ENCODE data around the gene CDIP1. TPM values are rescaled to one million over a fixed set of nuclear protein-coding genes. Genes with fewer than 3 reads are reported as not detected.

The CDIP1 gene
- total RNA-seq, 1 donor from 2014 or later: 7.4 TPM

DNA sequence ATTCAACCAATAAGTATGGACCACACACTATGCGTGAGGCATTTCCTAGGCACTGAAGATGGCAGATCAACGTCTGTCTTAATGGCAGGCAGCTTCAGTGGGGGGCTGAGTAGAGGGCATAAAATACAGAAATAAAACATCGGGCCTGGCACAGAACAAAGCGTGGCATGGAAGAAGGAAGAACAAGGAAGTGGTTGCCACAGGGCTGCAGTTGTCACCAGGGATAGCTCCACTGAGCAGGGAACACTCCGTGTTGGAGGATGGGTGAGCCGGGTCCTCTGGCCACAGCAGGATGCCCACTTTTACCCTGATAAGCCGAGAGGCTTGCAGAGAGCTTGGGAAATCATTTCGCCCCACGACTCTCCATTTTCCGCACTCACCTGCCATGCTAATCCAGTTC, 6.3 kb downstream of the CDIP1 start:
- FAIRE-seq (no peak), DNase-seq (ENCODE audit: low read depth) (no peak)
- Histone ChIP-seq H3K27me3 (ENCODE audit: control insufficient read depth, insufficient read depth, low read length) (no peaks in the 10 kb centered on the region), H3K36me3 (ENCODE audit: control insufficient read depth, insufficient read depth, low read length) (no peaks in the 10 kb centered on the region), H3K4me3 (ENCODE audit: low read depth, low read length) (no peak overlapping the region)
- TF ChIP-seq, protein P1, sequence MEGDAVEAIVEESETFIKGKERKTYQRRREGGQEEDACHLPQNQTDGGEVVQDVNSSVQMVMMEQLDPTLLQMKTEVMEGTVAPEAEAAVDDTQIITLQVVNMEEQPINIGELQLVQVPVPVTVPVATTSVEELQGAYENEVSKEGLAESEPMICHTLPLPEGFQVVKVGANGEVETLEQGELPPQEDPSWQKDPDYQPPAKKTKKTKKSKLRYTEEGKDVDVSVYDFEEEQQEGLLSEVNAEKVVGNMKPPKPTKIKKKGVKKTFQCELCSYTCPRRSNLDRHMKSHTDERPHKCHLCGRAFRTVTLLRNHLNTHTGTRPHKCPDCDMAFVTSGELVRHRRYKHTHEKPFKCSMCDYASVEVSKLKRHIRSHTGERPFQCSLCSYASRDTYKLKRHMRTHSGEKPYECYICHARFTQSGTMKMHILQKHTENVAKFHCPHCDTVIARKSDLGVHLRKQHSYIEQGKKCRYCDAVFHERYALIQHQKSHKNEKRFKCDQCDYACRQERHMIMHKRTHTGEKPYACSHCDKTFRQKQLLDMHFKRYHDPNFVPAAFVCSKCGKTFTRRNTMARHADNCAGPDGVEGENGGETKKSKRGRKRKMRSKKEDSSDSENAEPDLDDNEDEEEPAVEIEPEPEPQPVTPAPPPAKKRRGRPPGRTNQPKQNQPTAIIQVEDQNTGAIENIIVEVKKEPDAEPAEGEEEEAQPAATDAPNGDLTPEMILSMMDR (IDR thresholded peaks at IDR 0.05; ENCODE audit: insufficient read depth, low read length, severe bottlenecking): no peak

DNA sequence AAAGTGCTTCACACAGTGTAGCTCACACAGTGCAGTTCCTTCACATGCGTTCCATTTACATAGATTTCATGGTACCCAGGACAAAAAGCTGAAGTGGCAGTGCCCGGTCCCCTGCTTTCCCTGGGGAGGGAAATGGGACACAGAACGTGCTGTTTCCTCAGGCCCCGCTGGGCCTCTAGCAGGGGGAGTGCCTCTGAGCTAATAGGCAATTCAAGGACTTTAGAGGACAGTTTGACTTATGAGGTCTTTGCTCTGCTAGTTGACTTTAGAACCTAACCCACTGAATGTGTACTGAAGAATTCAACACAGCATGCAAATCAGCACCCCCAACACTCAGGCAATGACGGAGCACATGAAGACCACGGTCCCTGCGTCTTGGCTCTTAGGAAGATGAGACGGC, 6.8 kb downstream of the CDIP1 start:
- Histone ChIP-seq H3K36me3 (ENCODE audit: control insufficient read depth, insufficient read depth, low read length) (no peaks in the 10 kb centered on the region), H3K4me3 (ENCODE audit: low read depth, low read length) (no peak overlapping the region), H3K27me3 (ENCODE audit: control insufficient read depth, insufficient read depth, low read length) (no peaks in the 10 kb centered on the region)
- TF ChIP-seq, protein P1 (IDR thresholded peaks at IDR 0.05; ENCODE audit: insufficient read depth, low read length, severe bottlenecking): no peak
- no peak for DNase-seq (ENCODE audit: low read depth)
- no peak for FAIRE-seq

DNA sequence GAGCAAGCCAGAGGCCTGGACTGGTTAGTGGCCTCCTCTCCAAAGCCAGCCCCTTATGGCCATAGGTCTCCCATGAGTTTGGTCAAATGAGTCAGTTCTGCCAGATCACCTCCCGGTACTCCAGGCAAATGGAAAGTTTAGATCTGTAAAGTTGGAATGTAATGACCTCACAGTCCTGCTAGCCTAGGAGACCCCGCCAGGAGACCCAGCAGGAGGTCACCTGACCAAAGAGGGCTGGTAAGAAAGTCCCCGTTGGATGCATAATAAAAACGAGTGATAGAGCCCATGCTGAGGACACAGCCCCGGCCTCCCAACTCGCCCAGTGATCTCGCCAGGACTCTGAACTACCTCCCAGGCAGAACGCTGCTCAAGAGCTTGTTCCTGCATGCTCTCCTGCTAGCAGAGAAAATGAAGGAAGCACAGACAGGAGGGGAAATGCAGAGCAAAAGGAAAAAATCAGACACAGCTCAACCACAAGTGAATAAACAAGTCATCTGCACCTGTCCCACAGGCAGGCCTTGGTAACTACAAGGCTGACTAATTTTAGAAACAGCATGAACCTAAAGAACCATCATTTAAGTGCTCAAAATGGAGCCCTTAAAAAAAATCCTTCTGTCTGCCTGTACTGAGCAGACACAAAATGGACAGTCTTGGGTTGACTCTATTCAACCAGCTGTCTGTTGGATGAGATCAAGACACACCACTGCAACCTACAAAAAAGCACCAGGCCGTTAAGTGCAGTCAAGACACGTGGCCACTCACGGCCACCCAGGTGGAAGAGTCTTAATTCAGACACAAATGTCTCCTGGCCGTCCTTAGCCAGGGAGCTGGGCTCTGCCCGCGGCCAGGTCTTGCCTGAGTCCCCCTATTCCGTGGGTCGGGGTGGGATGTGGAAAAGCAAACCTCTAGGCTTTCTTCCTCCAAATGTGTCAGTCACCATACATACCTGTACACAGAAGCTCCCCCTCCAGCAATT, 9.2 kb downstream of the CDIP1 start:
- H3K36me3 ChIP-seq (ENCODE audit: control insufficient read depth, insufficient read depth, low read length): no peaks in the 10 kb centered on the region
- TF ChIP-seq, protein P1 (IDR thresholded peaks at IDR 0.05; ENCODE audit: insufficient read depth, low read length, severe bottlenecking): no peak
- no peaks in the 10 kb centered on the region for H3K27me3 ChIP-seq (ENCODE audit: control insufficient read depth, insufficient read depth, low read length)
- FAIRE-seq (no peak), DNase-seq (ENCODE audit: low read depth) (peak; percentile 82)
- no peak overlapping the region for H3K4me3 ChIP-seq (ENCODE audit: low read depth, low read length)

DNA sequence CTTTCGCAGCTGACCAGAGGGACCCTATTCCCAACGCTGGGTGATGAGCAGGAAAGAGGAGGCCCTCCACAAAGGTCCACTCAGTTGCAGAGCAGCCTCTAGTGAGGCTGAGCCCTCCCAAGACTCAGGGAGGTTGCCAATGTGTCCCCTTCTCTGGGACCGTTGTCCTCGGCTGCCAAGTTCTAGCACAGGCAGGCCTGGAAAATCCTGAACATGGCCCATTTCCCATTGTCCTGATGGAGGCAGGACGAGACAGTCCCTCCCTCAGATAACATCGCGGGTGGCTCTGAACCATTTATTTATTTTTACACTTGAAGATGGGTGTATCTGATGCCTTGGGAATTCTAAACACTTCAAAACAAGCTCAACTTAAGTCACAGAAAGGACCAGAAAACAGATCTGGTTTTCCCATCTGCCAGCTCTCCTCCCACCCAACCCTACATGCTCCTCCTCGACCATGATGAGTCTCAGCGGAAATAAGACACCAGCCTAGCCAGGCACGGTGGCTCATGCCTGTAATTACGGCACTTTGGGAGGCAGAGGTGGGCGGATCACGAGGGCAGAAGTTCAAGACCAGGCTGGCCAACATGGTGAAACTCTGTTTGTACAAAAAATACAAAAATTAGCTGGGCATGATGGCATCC, 12.8 kb downstream of the CDIP1 start:
- DNase-seq (ENCODE audit: low read depth) (no peak), FAIRE-seq (no peak)
- H3K27me3 ChIP-seq (ENCODE audit: control insufficient read depth, insufficient read depth, low read length): no peaks in the 10 kb centered on the region
- peaks cover 6% of the 10 kb centered on the region for H3K36me3 ChIP-seq (ENCODE audit: control insufficient read depth, insufficient read depth, low read length)
- TF ChIP-seq, protein P1 (IDR thresholded peaks at IDR 0.05; ENCODE audit: insufficient read depth, low read length, severe bottlenecking): no peak
- H3K4me3 ChIP-seq (ENCODE audit: low read depth, low read length): no peak overlapping the region

DNA sequence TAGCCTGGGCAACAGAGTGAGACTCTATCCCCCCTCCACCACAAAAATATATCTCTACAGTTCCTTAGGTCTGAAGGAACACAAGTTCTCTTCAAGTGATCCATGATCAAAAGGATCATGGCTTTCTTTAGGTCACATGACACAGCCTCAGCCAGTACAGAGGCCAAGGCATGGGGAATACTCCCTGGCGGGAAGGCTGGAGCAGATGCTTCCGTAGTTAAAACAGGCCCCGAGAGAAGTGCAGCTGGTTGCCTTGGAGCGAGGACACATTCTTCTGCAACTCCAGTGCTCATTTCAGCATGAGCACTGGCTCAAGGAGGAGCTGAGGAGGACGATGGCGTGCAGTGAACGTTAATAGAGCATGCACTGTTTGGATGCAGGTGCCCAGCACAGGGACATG, 13.5 kb downstream of the CDIP1 start:
- Histone ChIP-seq H3K36me3 (ENCODE audit: control insufficient read depth, insufficient read depth, low read length) (peaks cover 6% of the 10 kb centered on the region), H3K4me3 (ENCODE audit: low read depth, low read length) (no peak overlapping the region), H3K27me3 (ENCODE audit: control insufficient read depth, insufficient read depth, low read length) (no peaks in the 10 kb centered on the region)
- FAIRE-seq: no peak
- TF ChIP-seq, protein P1 (IDR thresholded peaks at IDR 0.05; ENCODE audit: insufficient read depth, low read length, severe bottlenecking): no peak
- no peak for DNase-seq (ENCODE audit: low read depth)
